GM23338 (cell line): ENCODE results near the gene IL15RA. TPM values are rescaled to one million over a fixed set of nuclear protein-coding genes. Genes with fewer than 3 reads are reported as not detected.

Source experiments
- ATAC-seq: fragments of 200-7000 bp; cut with Tn5 transposase; 3 replicates; pipeline ENCODE4 v1.9.1; 2020
- DNase-seq: peaks from one replicate; pipeline ENCODE4 v3.0.0-alpha.2; 2015; ENCODE audit warnings: low spot score
- H2AFZ ChIP-seq: fragments of 200-600 bp; sonication (generic); 2 replicates; pipeline ENCODE4 v1.8.0; 2016; ENCODE audit warnings: antibody characterized with exemption, mild to moderate bottlenecking, moderate library complexity
- H3F3A ChIP-seq: fragments of 200-600 bp; sonication (generic); replicated peaks from 2 replicates; pipeline ENCODE4 v1.8.0; 2017; ENCODE audit warnings: antibody characterized with exemption, mixed run types, low read depth
- H3K27ac ChIP-seq: fragments of 200-600 bp; sonication (generic); 2 replicates; pipeline ENCODE4 v1.6.1; 2016; ENCODE audit warnings: low read depth
- H3K27me3 ChIP-seq: fragments of 200-600 bp; sonication (generic); 2 replicates; pipeline ENCODE4 v1.8.0; 2016; ENCODE audit warnings: mild to moderate bottlenecking, mixed run types, moderate library complexity; ENCODE audit not compliant: insufficient read depth
- H3K36me3 ChIP-seq: fragments of 200-600 bp; sonication (generic); 2 replicates; pipeline ENCODE4 v1.8.0; 2016; ENCODE audit warnings: mild to moderate bottlenecking; ENCODE audit not compliant: insufficient read depth
- H3K4me1 ChIP-seq: fragments of 200-600 bp; sonication (generic); 2 replicates; pipeline ENCODE4 v1.8.0; 2016; ENCODE audit warnings: mild to moderate bottlenecking, moderate library complexity; ENCODE audit not compliant: insufficient read depth
- H3K4me2 ChIP-seq: fragments of 200-600 bp; sonication (generic); 2 replicates; pipeline ENCODE4 v1.7.1; 2017; ENCODE audit warnings: mixed run types
- H3K4me3 ChIP-seq: fragments of 200-600 bp; sonication (generic); 2 replicates; pipeline ENCODE4 v1.6.1; 2016; ENCODE audit warnings: mixed run types
- H3K79me2 ChIP-seq: fragments of 200-600 bp; sonication (generic); replicated peaks from 2 replicates; pipeline ENCODE4 v1.8.0; 2017; ENCODE audit warnings: mild to moderate bottlenecking; ENCODE audit not compliant: insufficient read depth
- H3K9me2 ChIP-seq: fragments of 200-600 bp; sonication (generic); 2 replicates; pipeline ENCODE4 v1.8.0; 2017; ENCODE audit not compliant: insufficient read depth
- H4K20me1 ChIP-seq: fragments of 200-600 bp; sonication (generic); replicated peaks from 2 replicates; pipeline ENCODE4 v1.8.0; 2017; ENCODE audit warnings: mild to moderate bottlenecking; ENCODE audit not compliant: insufficient read depth
- H3K27ac Mint-ChIP-seq: 2 replicates; pipeline ENCODE4 v1.8.0; 2020; ENCODE audit warnings: inconsistent platforms, mild to moderate bottlenecking, moderate library complexity, mixed read lengths
- H3K27me3 Mint-ChIP-seq: 3 replicates; pipeline ENCODE4 v1.8.0; 2022; ENCODE audit warnings: low read depth, mild to moderate bottlenecking, moderate library complexity, mixed read lengths, inconsistent platforms; ENCODE audit not compliant: insufficient read depth, poor library complexity
- H3K36me3 Mint-ChIP-seq: 3 replicates; pipeline ENCODE4 v1.8.0; 2021; ENCODE audit warnings: low read depth, mild to moderate bottlenecking, inconsistent platforms, moderate library complexity, mixed read lengths
- H3K4me1 Mint-ChIP-seq: 3 replicates; pipeline ENCODE4 v1.8.0; 2020; ENCODE audit warnings: mild to moderate bottlenecking, inconsistent platforms, mixed read lengths
- H3K4me3 Mint-ChIP-seq: 3 replicates; pipeline ENCODE4 v1.8.0; 2021; ENCODE audit warnings: moderate library complexity, mild to moderate bottlenecking, inconsistent platforms, mixed read lengths
- H3K9me3 Mint-ChIP-seq: 3 replicates; pipeline ENCODE4 v1.8.0; 2020; ENCODE audit warnings: moderate library complexity, mild to moderate bottlenecking, inconsistent platforms, mixed read lengths
- CREB1 ChIP-seq: fragments of 250-450 bp; sonication (Bioruptor Pico); IDR thresholded peaks from 2 replicates; pipeline ENCODE4 v1.5.0; 2020; ENCODE audit warnings: low read depth, mild to moderate bottlenecking, moderate library complexity
- ETS1 ChIP-seq: IDR thresholded peaks from 2 replicates; pipeline ENCODE4 v1.6.1; 2016; ENCODE audit warnings: antibody characterized with exemption
- EZH2phosphoT487 ChIP-seq: fragments of 200-600 bp; sonication (generic); IDR thresholded peaks from one replicate; pipeline ENCODE4 v1.8.1; 2018; ENCODE audit warnings: antibody characterized with exemption; ENCODE audit not compliant: unreplicated experiment
- NANOG ChIP-seq: IDR thresholded peaks from 2 replicates; pipeline ENCODE4 v1.6.1; 2016; ENCODE audit warnings: antibody characterized with exemption, borderline replicate concordance
- POLR2AphosphoS5 ChIP-seq: IDR thresholded peaks from 2 replicates; pipeline ENCODE4 v1.6.1; 2016; ENCODE audit warnings: antibody characterized with exemption, low read depth
- STAT1 ChIP-seq: IDR thresholded peaks from one replicate; pipeline ENCODE4 v1.6.1; 2016; ENCODE audit warnings: antibody characterized with exemption; ENCODE audit not compliant: unreplicated experiment
- ZNF114 ChIP-seq: fragments of 250-450 bp; sonication (Bioruptor Pico); IDR thresholded peaks from 2 replicates; pipeline ENCODE4 v1.5.0; 2020; ENCODE audit warnings: mild to moderate bottlenecking, moderate library complexity
- ZNF331 ChIP-seq: fragments of 250-450 bp; sonication (Bioruptor Pico); IDR thresholded peaks from 2 replicates; pipeline ENCODE4 v1.5.0; 2020; ENCODE audit warnings: low read depth, mild to moderate bottlenecking, moderate library complexity
- ZNF462 ChIP-seq: fragments of 250-450 bp; sonication (Bioruptor Pico); IDR thresholded peaks from 2 replicates; pipeline ENCODE4 v1.5.0; 2020; ENCODE audit warnings: mild to moderate bottlenecking, moderate library complexity
- polyA plus RNA-seq: library from polyadenylated mRNA; unstranded; fragments of >200 nt; fragmentation: Nextera tagmentation; extraction: Ambion mirVana; gene quantifications from 2 replicates; pipeline ENCODE4 v1.2.1, GENCODE V29; 2016
- total RNA-seq: library from RNA; depleted of rRNA; stranded (reverse); fragments of >200 nt; shearing (Covaris generic); gene quantifications from 2 replicates; pipeline ENCODE4 v1.2.3, GENCODE V29; 2014

IL15RA gene
- total and polyA plus RNA-seq, 2 experiments from 2014 or later: 1.6 to 2.2 TPM

- no peak for TF ChIP-seq ZNF462
- no peak for TF ChIP-seq ETS1
- TF ChIP-seq ZNF114: no peak
- TF ChIP-seq ZNF331 (CRISPR knock-in tag): no peak
- no peak for TF ChIP-seq POLR2AphosphoS5
- TF ChIP-seq NANOG: no peak
- no peak for TF ChIP-seq EZH2phosphoT487
These were observed 71.4 kb downstream of the IL15RA start (continued) for GRCh38 chr10:5905854-5906507.

- H3K4me1 ChIP-seq: no peaks in the 10 kb centered on the region
- no peaks in the 10 kb centered on the region for H3F3A ChIP-seq
- peaks cover 1% of the 10 kb centered on the region for H3K27me3 Mint-ChIP-seq
- H3K4me3 Mint-ChIP-seq: no peak overlapping the region
- ATAC-seq: no peak
- no peaks in the 10 kb centered on the region for H3K27me3 ChIP-seq
- H3K4me1 Mint-ChIP-seq: no peaks in the 10 kb centered on the region
- H3K9me2 ChIP-seq: no peaks in the 10 kb centered on the region
- H3K36me3 Mint-ChIP-seq: peaks cover 27% of the 10 kb centered on the region
- H3K4me3 ChIP-seq: no peak overlapping the region
- peaks cover 2% of the 10 kb centered on the region for H3K36me3 ChIP-seq
- no peaks in the 10 kb centered on the region for H3K9me3 Mint-ChIP-seq
- no peak for DNase-seq
- H3K79me2 ChIP-seq: peaks cover 55% of the 10 kb centered on the region
- H3K4me2 ChIP-seq: no peak overlapping the region
- H4K20me1 ChIP-seq: peaks cover 23% of the 10 kb centered on the region
- no peak overlapping the region for H3K27ac Mint-ChIP-seq
- no peak overlapping the region for H2AFZ ChIP-seq
- no peak overlapping the region for H3K27ac ChIP-seq
- TF ChIP-seq STAT1 (no peak), POLR2AphosphoS5 (no peak), ZNF462 (no peak), ZNF331 (CRISPR knock-in tag) (no peak), CREB1 (CRISPR knock-in tag) (no peak)
These were observed 73.1 kb downstream of the IL15RA start for GRCh38 chr10:5904227-5904626.
